Measurements from ENCODE around the gene ATP5ME.

DNA sequence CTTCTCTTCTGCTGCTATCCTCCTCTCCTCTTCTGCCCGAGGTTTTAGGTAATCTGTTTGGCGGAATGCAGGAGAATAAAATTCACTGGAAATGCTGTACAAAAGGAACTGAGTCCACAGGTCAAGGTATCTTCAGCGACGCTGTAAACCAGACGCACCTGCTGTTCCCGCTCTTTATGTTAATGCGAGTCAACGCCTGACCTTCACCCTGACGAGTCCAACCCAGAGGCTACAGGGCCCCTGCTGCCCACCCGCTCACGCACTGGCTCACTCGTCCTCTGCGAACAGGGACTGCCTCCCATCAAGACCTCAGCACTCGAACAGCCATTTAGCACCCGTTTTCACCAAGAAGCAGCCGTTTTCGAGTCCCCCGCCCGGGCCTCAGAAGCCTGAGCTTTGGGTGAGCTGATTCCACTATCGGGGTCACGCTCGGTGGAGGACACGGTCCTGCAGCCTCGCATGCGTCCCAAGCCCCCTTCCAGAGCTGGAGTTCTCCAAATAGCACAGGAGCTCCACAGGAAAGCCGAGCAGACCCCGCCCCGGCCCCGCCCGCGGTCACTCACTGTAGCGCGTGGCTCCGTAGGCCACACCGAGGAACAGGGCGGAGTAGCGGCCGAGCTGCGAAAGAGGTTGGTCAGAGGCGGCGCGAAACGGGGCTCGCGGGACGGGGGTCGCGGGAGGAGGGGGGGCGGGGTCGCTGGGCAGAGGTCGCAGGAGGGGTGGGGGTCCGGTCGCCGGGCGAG lies 556 bp downstream of the ATP5ME start:
- TF ChIP-seq, protein P1, sequence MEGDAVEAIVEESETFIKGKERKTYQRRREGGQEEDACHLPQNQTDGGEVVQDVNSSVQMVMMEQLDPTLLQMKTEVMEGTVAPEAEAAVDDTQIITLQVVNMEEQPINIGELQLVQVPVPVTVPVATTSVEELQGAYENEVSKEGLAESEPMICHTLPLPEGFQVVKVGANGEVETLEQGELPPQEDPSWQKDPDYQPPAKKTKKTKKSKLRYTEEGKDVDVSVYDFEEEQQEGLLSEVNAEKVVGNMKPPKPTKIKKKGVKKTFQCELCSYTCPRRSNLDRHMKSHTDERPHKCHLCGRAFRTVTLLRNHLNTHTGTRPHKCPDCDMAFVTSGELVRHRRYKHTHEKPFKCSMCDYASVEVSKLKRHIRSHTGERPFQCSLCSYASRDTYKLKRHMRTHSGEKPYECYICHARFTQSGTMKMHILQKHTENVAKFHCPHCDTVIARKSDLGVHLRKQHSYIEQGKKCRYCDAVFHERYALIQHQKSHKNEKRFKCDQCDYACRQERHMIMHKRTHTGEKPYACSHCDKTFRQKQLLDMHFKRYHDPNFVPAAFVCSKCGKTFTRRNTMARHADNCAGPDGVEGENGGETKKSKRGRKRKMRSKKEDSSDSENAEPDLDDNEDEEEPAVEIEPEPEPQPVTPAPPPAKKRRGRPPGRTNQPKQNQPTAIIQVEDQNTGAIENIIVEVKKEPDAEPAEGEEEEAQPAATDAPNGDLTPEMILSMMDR (IDR thresholded peaks at IDR 0.05) = no peak
- TF ChIP-seq EZH2phosphoT487 (IDR thresholded peaks at IDR 0.05) (peak; percentile 25), EZH2 (IDR thresholded peaks at IDR 0.05) (peak; percentile 21)
